HG03039 (cell line): ENCODE data around the gene CCT5.

Experiments used
- ATAC-seq: cut with Tn5 transposase; IDR thresholded peaks from one replicate; pipeline ENCODE4 v1.9.1; 2021; ENCODE audit warnings: mild to moderate bottlenecking, moderate library complexity; ENCODE audit not compliant: unreplicated experiment

CCT5 gene

DNA sequence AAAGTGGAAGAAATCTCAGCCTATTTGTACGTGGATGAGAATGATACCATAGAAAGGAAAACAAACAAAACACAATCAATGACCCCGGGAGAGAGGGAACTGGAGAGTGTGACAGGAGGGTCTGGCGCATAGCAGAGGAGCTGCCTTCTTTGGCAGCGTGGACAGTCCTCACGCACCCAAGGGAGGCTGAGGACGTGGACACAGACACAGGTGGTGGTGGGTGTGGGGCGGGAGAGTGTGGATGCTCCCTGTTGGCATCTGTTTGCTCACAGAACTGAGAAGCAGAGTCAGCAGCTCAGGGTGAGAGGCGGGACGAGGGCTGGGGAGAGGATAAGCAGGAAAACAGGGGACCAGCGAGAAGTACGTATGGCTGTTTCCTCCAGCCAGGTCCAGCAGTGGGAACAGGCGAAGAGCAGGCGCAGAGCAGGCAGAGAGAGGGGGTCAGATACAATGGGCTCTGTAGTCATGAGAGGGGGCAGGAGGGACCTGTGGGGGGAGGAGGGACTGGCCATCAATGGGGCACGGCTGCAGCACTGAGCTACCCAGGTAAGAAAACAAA is 47.6 kb downstream of the CCT5 start:
- ATAC-seq = no peak

DNA sequence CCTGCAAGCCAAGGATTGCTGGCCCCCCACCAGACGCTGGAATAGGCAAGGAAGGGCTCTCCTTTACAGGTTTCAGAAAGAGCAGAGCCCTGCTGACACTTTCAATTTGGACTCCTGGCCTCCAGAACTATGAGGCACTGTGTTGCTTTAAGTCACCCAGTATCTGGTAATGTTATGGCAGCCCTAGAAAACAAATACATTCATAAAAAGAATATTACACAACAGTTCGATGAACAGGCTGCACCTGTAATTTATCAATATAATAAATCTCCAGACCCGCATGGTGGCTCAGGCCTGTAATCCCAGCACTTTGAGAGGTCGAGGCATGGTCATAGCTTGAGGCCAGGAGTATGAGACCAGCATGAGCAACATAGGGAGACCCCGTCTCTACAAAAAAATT is 50.2 kb downstream of the CCT5 start:
- no peak for ATAC-seq

DNA sequence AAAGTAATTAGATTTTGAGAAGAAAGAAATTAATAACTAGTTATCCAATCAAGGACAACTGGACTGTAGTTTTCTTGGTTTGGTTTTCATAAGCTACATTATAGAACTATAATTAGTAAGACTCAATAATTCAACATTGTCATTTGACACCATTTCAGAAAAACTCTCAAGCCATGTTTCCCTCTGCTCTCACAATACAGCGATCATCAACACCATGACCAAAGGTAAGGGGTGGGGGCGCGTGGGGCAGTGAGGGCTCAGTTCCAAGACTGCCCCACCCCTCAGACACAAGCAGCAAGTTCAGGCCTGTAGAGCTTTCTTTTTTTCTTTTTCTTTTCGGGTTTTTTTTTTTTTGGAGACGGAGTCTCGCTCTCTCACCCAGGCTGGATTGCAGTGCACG is 51.2 kb downstream of the CCT5 start:
- no peak for ATAC-seq

DNA sequence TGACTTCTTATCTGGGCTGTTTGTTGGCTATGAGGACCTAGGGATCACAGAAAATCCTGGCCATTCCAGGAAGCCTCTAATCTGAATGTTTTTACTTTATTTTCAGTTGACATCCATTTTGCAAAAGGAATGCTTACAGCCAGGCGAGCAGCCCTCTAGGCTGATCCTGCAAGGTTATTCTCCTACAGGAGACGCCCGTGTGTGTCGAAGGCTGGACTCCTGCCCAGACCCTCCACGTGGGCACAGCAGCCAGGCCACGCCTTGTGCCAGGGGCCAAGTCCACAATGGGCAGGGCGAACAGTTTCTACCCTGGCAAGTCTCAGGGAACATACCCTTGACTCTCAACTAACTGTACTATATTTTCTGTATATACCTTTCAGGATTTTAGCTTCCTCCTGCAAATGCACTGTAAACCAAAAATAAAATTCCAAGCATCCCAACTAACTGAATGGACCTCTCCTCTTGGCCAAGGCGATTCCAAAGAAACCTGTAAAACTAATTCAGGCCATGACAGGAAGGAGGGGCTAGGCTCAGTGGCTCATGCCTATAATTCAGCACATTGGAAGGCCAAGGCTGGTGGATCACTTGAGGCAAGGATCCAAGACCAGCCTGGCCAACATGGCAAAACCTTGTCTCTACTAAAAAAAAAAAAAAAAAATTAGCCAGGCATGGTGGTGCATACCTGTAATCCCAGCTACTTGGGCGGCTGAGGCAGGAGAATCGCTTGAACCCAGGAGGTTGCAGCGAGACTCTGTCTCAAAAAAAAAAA is 51.9 kb downstream of the CCT5 start:
- ATAC-seq = no peak

DNA sequence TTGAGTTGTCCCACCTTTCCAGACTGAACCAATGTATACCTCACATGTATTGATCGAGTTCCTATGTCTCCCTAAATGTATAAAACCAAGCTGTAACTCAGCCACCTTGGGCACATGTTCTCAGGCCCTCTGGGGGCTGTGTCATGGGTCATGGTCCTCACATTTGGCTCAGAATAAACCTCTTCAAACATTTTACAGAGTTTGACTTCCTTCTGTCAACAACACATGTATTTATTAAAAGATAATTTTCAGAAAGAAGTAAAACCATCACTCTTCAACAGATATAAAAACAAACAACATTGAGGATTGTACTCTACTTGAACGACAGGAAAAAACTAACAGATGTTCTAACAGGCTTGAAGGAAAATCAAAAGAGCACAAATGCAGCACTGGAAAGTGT is 53.1 kb downstream of the CCT5 start:
- ATAC-seq = no peak

DNA sequence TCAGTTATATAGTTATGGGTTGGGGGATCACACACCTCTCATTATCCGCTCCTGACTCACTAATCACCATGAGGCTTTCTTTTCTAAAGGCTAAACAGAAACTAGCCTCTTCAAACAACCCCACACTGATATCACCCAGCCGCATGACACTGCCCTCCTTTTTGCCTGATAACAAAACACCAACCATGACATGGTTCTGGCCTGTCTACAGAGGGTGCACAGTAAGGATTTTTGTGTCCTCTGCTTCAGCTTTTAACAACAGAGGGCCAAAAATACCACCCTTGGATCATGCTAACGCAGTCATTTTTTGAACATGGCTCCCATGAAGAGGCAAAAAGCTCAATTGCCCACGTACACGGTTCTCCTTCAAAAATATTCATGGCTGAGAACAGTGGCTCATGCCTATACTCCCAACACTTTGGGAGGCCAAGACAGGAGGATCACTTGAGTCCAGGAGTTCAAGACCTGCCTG is 53.7 kb downstream of the CCT5 start:
- no peak for ATAC-seq

DNA sequence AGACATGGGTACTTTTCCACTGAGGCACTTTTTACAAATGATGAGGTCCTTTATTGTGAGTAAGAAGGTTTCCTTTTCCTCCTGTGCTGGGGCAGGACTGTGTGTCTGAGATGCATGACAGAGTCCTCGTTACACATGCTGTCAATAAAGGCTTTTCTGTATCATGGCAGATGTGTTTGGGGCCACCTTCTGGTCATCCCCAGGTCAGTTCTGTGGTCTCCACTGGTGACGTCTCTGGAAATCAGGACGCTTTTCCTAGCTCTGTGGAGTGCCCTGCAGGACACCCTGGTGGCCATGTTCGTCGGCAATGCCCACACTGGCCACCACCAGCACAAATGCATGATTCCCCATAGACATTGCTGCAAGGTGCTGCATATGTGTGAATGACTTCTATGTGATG is 54.9 kb downstream of the CCT5 start:
- no peak for ATAC-seq

DNA sequence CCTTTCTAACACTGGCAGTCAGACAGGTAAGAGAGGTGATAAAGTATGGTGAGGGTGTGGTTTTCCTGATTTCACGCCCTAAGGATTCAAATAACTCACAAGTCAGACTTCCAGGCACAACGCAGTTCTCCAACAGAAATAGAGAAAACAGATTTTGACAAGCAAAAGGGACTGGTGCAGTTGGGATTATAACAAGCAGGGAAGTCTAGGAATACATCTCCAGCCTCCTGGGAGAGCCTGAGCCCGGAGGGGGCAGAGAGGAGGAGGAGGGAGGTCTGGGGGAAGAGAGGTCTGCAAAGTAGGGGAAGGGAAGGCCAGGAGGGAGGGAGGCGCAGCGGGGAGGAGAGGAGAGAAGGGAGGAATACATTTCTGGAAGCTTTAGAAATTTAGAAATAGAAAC is 56.0 kb downstream of the CCT5 start:
- ATAC-seq = no peak

DNA sequence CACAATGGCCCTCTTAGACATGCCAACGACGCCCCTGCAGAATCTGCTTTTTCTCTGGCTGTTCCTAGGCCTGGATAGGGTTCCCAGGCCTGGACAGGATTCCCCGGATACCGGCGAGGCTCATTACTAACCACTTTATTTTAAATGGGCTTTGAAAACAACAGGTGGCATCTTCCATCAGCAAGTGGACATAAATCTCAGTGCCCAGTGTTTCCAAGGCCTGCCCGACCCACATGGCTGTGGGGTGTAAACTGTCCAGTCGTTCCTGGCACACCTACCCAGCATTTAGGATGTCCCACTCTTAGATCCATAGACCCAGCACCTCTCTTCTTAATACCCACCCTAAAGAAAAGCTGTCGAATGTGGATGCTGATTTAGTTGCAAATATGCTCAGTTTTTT is 56.7 kb downstream of the CCT5 start:
- ATAC-seq = no peak

DNA sequence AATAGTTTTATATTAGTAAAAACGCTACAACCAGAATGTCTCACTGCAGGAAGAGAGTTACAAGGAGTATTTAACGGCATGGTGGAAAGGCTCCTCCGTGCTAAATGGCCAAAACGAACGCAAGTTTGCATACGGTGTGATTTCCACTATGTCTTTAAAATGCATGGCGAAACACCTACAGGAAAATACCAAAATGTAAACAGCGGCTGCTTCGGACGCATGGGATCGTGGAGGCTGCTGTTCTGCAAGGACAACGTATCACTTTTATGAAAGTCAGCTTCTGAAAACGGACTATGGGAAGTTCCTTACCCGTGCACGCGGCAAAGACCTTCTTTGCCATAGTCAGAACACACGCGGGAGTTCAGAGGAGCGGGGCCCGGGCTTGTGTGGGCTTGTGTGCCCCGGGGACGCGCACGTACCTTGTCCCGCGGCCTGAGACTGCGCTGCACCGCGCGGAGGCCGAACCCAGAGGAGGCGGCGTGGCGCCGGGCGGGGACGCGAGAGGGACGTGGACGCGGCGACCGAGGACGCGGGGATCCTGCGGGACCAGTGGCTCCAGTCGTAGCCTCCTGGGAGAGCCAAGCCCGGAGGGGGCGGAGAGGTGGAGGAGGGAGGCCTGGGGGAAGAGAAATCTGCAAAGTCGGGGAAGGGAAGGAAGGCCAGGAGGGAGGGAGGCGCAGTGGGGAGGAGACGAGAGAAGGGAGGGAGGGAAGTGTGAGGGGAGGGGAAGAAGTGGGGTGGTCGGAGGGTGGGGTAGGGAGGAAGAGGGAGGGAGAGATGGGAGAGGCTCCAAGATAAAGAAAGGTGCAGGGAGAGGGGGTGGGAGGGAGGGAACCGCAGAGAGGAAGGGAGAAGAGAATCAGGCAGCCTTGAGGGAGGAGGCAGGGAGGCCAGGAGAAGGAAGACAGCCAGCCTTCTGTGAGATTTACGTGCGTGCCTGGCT is 57.4 kb downstream of the CCT5 start, which contains the start of gene CMBL:
TSS of gene CMBL (minus strand) at position 697 of the 943 bp plus-strand sequence. CDS start 17,140 bp downstream, outside the sequence.
- peak; percentile 59 for ATAC-seq

DNA sequence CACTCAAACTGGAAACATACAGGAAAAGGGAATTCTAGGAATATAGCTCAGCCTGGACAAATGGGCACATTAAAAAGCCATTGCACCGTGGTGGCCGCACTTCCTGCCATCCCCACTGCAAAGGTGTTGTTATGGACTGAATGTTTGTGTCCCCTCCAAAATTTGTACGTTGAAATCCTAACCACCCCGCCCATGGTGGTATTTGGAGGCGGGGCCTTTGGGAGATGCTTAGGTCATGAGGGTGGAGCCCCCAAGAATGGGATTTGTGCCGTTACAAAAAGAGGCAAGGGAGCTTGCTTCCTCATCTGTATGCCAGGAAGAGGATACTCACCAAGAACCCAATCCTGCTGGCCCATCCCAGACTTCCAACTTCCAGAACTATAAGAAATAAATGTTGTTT is 58.8 kb downstream of the CCT5 start:
- ATAC-seq = no peak

DNA sequence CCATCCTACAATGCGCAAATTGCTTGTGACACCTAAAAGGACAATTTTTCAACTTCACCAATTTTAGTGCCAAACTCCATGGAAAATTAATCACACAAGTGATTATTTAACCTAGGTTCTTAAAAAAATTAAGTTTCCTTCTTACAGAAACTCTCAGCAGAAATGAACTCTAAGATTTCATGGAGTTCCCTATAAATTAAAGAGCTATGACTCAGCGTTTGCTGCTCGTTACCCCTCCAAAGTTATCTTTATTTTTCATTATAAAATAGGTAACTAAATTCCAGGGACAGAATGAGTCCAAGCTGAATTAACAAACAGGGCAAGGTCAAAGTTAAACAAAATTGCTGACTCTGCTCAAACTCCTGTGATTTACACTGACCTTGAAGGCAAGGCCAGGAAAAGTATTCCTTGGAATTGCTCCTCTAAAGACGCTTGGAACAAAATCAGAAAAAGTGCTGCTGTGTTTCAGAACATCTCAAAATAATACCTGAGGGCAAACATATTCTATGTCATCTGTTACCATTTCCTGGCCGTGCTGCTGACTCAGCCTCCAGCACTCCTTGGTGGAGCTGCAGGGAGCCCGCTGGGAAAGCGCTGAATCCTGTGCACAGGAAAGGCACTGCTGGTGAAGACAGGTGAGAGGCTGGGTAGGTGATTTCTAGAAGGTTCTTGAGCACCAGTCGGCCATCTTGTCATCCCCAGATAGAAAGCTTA is 60.1 kb downstream of the CCT5 start:
- no peak for ATAC-seq

DNA sequence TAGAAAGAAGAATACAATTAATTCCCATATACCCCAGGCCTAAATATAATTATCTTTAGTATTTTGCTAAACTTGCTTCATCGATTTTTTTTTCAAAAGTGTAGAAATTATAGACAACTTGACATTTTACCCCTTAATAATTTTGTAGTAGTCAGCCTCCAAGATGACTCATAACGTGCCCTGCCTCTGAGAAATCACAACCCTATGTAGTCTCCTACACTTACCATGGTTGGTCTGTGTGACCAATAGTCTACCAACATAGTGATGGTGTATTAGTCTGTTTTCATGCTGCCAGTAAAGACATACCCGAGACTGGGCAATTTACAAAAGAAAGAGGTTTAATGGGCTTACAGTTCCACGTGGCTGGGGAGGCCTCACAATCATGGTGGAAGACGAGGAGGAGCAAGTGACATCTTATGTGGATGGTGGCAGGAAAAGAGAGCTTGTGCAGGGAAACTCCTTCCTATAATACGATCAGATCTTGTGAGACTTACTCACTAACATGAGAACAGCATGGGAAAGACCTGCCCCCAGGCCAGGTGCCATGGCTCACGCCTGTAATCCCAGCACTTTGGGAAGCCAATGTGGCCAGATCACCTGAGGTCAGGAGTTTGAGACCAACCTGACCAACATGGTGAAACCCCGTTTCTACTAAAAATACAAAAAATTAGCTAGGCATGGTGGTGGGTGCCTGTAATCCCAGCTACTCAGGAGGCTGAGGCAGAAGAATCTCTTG is 60.9 kb downstream of the CCT5 start:
- peak; percentile 53 for ATAC-seq

DNA sequence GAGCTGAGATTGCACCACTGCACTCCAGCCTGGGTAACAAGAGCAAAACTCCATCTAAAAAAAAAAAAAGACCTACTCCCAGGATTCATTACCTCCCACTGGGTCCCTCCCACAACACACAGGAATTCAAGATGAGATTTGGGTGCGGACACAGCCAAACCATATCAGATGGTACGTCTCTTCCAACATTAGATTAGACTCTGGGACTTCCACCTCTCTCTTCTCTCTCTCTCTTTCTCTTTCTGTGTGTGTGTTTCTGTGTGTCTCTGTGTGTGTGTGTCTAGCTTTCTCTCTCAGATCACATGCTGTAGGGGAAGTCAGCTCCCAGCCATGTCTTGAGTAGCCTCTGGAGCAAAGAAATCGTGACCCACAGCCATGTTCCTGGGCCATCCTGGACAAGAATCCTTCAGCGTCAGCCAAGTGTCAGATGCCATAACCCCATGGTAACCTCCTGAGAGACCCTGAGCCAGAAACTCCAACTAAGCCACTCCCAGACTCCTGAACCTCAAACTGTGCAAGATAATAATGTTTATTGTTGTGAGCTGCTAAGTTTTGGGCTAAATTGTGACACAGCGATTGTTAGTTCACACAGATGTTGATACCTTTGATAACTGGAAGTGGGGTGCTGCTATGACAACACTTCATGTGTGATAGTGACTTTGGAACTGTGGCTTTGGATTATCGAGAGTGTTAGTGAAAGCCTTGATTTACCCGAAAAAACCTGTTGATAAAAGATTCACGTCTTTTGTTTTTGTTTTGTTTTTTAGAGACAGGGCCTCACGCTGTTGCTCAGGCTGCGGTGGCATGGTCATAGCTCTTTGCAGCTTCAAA is 61.7 kb downstream of the CCT5 start:
- ATAC-seq = no peak

DNA sequence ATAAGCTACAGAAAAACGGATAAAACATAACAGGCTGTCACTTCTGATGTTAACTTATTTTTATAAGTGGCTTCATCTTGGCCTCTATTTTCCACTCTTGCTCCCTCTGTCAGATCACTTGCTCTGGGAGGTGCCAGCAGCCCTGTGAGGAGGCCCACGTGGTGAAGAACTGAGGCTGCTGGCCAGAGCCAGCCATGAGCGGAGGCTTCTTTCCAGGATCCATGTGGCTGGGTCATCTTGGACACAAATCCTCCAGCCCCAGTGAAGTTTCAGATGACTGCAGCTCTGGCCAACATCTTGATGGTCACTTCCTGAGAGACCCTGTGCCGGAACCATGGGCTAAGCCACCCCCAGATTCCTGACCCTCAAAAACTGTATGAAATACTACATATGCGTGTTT is 65.1 kb downstream of the CCT5 start:
- no peak for ATAC-seq
